Choroid plexus epithelial cell (primary cell): ENCODE measurements around the gene ZNF331.

ENCODE experiments used
- DNase-seq: peaks from one replicate; pipeline ENCODE4 v3.0.0-alpha.2; 2010; ENCODE audit warnings: low read depth
- H3K4me3 ChIP-seq: 2 replicates; pipeline ENCODE4 v1.5.1; 2011; ENCODE audit warnings: low read depth, mild to moderate bottlenecking, control low read depth, low read length, moderate library complexity
- CTCF ChIP-seq: conservative IDR thresholded peaks from 2 replicates; pipeline ENCODE4 v1.5.1; 2011; ENCODE audit warnings: low read depth, mild to moderate bottlenecking, control low read depth, inconsistent platforms, low read length, moderate library complexity

The ZNF331 gene

GRCh38 chr19:53553156-53553555 is 15.2 kb downstream of the ZNF331 start:
- no peak overlapping the region for H3K4me3 ChIP-seq
- DNase-seq: no peak
- no peak for TF ChIP-seq CTCF

- DNase-seq: peak; percentile 88
- no peak for TF ChIP-seq CTCF
- peak overlapping the region; percentile 74 for H3K4me3 ChIP-seq
These were observed 16.2 kb downstream of the ZNF331 start for GRCh38 chr19:53553865-53554791.

GRCh38 chr19:53554804-53555203 is 16.9 kb downstream of the ZNF331 start:
- H3K4me3 ChIP-seq: peak overlapping the region; percentile 74
- DNase-seq: no peak
- TF ChIP-seq CTCF: no peak

GRCh38 chr19:53555352-53555751 is 17.4 kb downstream of the ZNF331 start:
- peak overlapping the region; percentile 74 for H3K4me3 ChIP-seq
- DNase-seq: no peak
- no peak for TF ChIP-seq CTCF

- no peak for DNase-seq
- no peak for TF ChIP-seq CTCF
- H3K4me3 ChIP-seq: no peak overlapping the region
These were observed 33.4 kb downstream of the ZNF331 start for GRCh38 chr19:53571339-53571738.

GRCh38 chr19:53576941-53577653 is 39.2 kb downstream of the ZNF331 start:
- TF ChIP-seq CTCF: no peak
- no peak for DNase-seq
- H3K4me3 ChIP-seq: no peak overlapping the region
